Activated CD4-positive, alpha-beta T cell treated with anti-CD3 and anti-CD28 coated beads, Interleukin-2, amount 10 ng/mL, durations not matched to agents 7 days and 5 days (primary cell): ENCODE results near the gene WASF3. TPM values are rescaled to one million over a fixed set of nuclear protein-coding genes. Genes with fewer than 3 reads are reported as not detected.
"Not testable (repeated sequence)": the region's sequence is repeated elsewhere in the genome, so short reads cannot be mapped to it uniquely, and the experiment has no call there.

ENCODE experiments used
- CTCF ChIA-PET: fragments of 350-600 bp; sonication (Branson Sonifier 250); formaldehyde crosslinking; loops from one replicate; lab custom pipeline; 2021; ENCODE audit warnings: antibody characterized with exemption; lab: Charles Lee
- POLR2A ChIA-PET: fragments of 350-600 bp; sonication (Branson Sonifier 250); formaldehyde crosslinking; loops from one replicate; lab custom pipeline; 2021; ENCODE audit warnings: antibody characterized with exemption; lab: Charles Lee
- DNase-seq: peaks from one replicate; pipeline ENCODE4 v3.0.0-alpha.2; 2020
- H3K27ac Mint-ChIP-seq: one replicate; pipeline ENCODE4 v1.8.0; 2021; ENCODE audit warnings: mild to moderate bottlenecking, moderate library complexity, mixed read lengths
- H3K27me3 Mint-ChIP-seq: one replicate; pipeline ENCODE4 v1.8.0; 2021; ENCODE audit warnings: mixed read lengths
- H3K36me3 Mint-ChIP-seq: one replicate; pipeline ENCODE4 v1.8.0; 2021; ENCODE audit warnings: low read depth, mixed read lengths
- H3K4me1 Mint-ChIP-seq: one replicate; pipeline ENCODE4 v1.8.0; 2021; ENCODE audit warnings: mixed read lengths
- H3K4me3 Mint-ChIP-seq: one replicate; pipeline ENCODE4 v1.8.0; 2021; ENCODE audit warnings: mild to moderate bottlenecking, moderate library complexity, mixed read lengths
- H3K9me3 Mint-ChIP-seq: one replicate; pipeline ENCODE4 v1.8.0; 2021; ENCODE audit warnings: mixed read lengths
- total RNA-seq, 2 experiments: library from RNA; stranded (reverse); gene quantifications; one replicate each; pipeline ENCODE4 v1.2.3, GENCODE V29; 2021

WASF3 gene
- total RNA-seq, 2 experiments from 2014 or later: 0.12 TPM; not detected in 1

DNA sequence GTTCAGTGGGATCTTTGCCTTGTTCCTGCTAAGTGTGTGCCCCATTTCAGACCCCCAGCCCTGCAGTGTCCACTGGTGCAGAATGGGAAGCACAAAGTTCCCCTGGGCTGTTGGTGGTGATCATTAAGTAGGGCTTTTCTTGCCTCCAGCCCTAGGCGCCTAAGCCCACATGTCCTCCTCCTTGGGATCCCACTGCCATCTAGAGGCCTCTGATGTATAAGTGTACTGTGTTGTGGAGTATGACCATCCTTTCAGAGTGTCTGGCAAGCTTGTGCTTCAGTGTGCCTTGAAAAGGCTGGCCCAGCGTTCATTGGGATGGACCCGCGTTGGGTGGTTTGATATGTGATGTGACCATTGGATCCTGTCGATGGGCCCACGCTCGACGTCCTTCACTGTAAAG lies 71.2 kb downstream of the WASF3 start:
- no peak for DNase-seq
- CTCF ChIA-PET: no interaction called here
- no peaks in the 10 kb centered on the region for H3K36me3 Mint-ChIP-seq
- H3K4me1 Mint-ChIP-seq: no peaks in the 10 kb centered on the region
- H3K9me3 Mint-ChIP-seq: peaks cover 10% of the 10 kb centered on the region
- POLR2A ChIA-PET: no interaction called here
- no peak overlapping the region for H3K27ac Mint-ChIP-seq
- H3K4me3 Mint-ChIP-seq: no peak overlapping the region
- H3K27me3 Mint-ChIP-seq: peaks cover 5% of the 10 kb centered on the region

- H3K27me3 Mint-ChIP-seq: peaks cover 3% of the 10 kb centered on the region
- no peaks in the 10 kb centered on the region for H3K4me1 Mint-ChIP-seq
- no peak overlapping the region for H3K4me3 Mint-ChIP-seq
- H3K9me3 Mint-ChIP-seq: peaks cover 3% of the 10 kb centered on the region
- no peaks in the 10 kb centered on the region for H3K36me3 Mint-ChIP-seq
- ChIA-PET CTCF (no interaction called here), POLR2A (no interaction called here)
- no peak overlapping the region for H3K27ac Mint-ChIP-seq
- no peak for DNase-seq
Observed at GRCh38 chr13:26629260-26629825, 71.9 kb downstream of the WASF3 start.

DNA sequence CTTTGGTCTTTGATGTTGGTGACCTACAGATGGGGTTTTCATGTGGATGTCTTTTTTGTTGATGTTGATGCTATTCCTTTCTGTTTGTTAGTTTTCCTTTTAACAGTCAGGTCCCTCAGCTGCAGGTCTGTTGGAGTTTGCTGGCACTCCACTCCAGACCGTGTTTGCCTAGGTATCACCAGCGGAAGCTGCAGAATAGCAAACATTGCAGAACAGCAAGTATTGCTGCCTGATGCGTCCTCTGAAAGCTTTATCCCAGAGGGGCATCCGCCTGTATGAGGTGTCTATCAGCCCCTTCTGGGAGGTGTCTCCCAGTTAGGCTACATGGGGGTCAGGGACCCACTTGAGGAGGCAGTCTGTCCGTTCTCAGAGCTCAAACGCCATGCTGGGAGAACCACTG lies 78.2 kb downstream of the WASF3 start:
- H3K27me3 Mint-ChIP-seq, H3K4me1 Mint-ChIP-seq, POLR2A ChIA-PET, H3K36me3 Mint-ChIP-seq, H3K27ac Mint-ChIP-seq, CTCF ChIA-PET, H3K9me3 Mint-ChIP-seq, H3K4me3 Mint-ChIP-seq, DNase-seq: not testable (repeated sequence)

GRCh38 chr13:26636073-26636472 lies 78.6 kb downstream of the WASF3 start:
- DNase-seq: peak; percentile 6
- H3K4me1 Mint-ChIP-seq, H3K36me3 Mint-ChIP-seq, H3K9me3 Mint-ChIP-seq, CTCF ChIA-PET, POLR2A ChIA-PET, H3K4me3 Mint-ChIP-seq, H3K27me3 Mint-ChIP-seq: not testable (repeated sequence)
- H3K27ac Mint-ChIP-seq: peak overlapping the region; percentile 20

DNA sequence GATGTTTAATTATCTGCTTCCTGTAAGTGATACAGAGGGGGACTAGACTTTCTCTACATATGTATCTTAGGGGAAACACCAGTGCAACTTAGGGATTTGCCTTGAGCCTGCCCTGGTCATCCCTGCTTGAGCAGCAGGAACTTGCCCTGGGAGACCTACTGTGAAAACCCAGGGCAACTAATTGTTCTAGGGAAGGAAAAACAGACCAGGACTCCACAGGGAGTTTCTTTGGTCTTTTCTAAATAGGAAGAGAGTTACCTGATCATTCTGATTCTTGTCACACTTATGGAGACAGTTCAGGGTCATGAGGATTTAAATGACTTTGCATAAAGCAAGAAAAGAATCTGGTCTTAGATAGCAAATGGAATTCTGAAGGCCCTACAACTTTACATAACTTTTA lies 89.1 kb downstream of the WASF3 start:
- ChIA-PET POLR2A (no interaction called here), CTCF (no interaction called here)
- H3K36me3 Mint-ChIP-seq: no peaks in the 10 kb centered on the region
- no peak overlapping the region for H3K4me3 Mint-ChIP-seq
- H3K27me3 Mint-ChIP-seq: peaks cover 4% of the 10 kb centered on the region
- no peaks in the 10 kb centered on the region for H3K9me3 Mint-ChIP-seq
- no peak for DNase-seq
- H3K4me1 Mint-ChIP-seq: no peaks in the 10 kb centered on the region
- H3K27ac Mint-ChIP-seq: no peak overlapping the region

- H3K4me3 Mint-ChIP-seq: no peak overlapping the region
- CTCF ChIA-PET: no interaction called here
- POLR2A ChIA-PET: no interaction called here
- peaks cover 9% of the 10 kb centered on the region for H3K27me3 Mint-ChIP-seq
- H3K36me3 Mint-ChIP-seq: no peaks in the 10 kb centered on the region
- no peaks in the 10 kb centered on the region for H3K4me1 Mint-ChIP-seq
- H3K9me3 Mint-ChIP-seq: no peaks in the 10 kb centered on the region
- no peak overlapping the region for H3K27ac Mint-ChIP-seq
- DNase-seq: no peak
Observed at GRCh38 chr13:26651234-26651633, 93.8 kb downstream of the WASF3 start.

DNA sequence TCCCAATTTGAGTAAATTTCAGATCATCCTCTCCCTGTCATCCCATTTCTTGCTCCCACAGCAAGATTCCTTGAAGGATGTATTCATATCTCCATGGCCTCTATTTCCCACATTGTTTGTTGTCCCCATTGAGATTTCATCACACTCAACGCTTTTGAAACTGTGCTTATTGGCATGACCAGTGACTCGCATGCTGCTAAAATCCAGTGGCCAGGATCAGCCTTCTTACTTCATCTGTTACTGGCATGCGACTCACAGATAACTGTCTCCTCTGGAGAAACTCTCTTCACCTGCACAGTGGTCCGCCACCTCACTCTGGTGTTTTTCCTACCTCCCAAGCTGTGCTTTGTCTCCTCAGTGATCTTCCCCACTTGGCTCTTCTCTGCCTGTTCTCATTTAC lies 95.8 kb downstream of the WASF3 start:
- no peak for DNase-seq
- Mint-ChIP-seq H3K36me3 (no peaks in the 10 kb centered on the region), H3K27ac (no peak overlapping the region), H3K4me1 (no peaks in the 10 kb centered on the region), H3K27me3 (peaks cover 5% of the 10 kb centered on the region), H3K4me3 (no peak overlapping the region), H3K9me3 (no peaks in the 10 kb centered on the region)
- ChIA-PET CTCF (no interaction called here), POLR2A (no interaction called here)

DNA sequence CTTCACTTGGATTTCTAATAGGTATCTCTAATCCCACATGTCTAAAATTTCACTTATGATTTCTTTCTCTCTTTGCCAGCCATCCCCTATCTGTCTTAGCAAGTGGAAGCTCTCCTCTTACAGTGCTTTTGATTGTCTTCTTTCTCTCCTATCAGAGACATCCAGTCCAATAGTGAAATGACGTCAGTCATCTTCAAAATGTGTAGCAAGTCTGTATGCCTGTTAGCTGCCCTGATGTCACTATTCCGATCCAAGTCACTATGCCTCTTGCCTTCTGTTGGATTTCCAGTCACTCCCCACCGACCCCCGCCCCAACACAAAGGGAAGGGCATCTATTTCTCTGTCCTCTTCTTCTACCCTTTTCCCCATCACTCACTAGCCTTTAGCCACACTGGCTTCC lies 96.4 kb downstream of the WASF3 start:
- Mint-ChIP-seq H3K9me3 (no peaks in the 10 kb centered on the region), H3K4me3 (no peak overlapping the region), H3K27me3 (peaks cover 5% of the 10 kb centered on the region), H3K4me1 (no peaks in the 10 kb centered on the region), H3K27ac (no peak overlapping the region), H3K36me3 (no peaks in the 10 kb centered on the region)
- CTCF ChIA-PET: no interaction called here
- no peak for DNase-seq
- POLR2A ChIA-PET: no interaction called here

- H3K4me3 Mint-ChIP-seq: no peak overlapping the region
- H3K4me1 Mint-ChIP-seq: no peaks in the 10 kb centered on the region
- H3K36me3 Mint-ChIP-seq: no peaks in the 10 kb centered on the region
- ChIA-PET CTCF (no interaction called here), POLR2A (no interaction called here)
- H3K9me3 Mint-ChIP-seq: no peaks in the 10 kb centered on the region
- H3K27me3 Mint-ChIP-seq: peaks cover 3% of the 10 kb centered on the region
- no peak overlapping the region for H3K27ac Mint-ChIP-seq
- no peak for DNase-seq
Observed at GRCh38 chr13:26656919-26657318, 99.4 kb downstream of the WASF3 start.

DNA sequence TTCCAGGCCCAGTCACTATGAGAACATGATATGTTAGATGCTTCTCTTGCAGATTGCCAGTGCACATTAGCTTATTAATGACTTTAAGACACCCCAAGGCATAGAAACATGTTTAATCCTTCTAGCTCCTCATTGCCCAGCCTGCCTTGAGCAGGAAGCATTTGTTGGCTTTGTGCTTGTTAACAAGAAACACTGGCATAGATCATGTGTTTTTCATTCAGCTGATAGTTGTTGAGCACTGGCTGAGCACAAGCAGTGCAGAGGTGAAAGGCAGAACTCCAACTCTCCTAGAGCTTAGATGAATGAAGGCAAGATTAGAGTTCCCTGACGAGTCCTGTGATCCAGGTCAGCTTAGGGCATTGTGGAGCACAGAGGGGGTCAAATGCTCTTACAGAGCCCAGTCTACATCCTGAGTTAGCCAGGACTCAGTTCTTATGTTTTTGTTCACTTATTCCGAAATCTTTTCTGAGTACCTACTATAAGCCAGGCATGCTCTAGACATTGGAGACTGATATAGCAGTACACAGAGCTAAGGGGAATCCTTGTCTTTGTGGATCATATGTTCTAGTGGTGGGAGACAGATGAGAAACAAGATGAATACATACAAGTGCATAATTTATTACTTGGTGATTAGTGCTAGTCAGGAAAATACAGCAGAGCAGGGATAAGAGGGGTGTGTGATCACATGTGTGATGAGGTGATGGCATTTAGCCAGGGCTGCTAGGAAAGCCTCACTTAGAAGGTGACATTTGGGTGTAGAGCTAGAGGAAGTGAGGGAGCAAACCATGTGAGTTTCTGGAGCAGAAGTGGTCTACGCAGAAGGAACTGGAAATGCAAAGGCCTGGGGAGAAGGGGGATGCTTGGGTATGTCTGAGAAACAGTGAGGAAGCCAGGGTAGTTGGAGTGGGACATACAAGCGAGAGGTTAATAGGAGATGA lies 101.2 kb downstream of the WASF3 start:
- CTCF ChIA-PET: no interaction called here
- H3K4me1 Mint-ChIP-seq: no peaks in the 10 kb centered on the region
- peaks cover 7% of the 10 kb centered on the region for H3K27me3 Mint-ChIP-seq
- DNase-seq: no peak
- no peak overlapping the region for H3K4me3 Mint-ChIP-seq
- no peaks in the 10 kb centered on the region for H3K36me3 Mint-ChIP-seq
- H3K9me3 Mint-ChIP-seq: no peaks in the 10 kb centered on the region
- POLR2A ChIA-PET: no interaction called here
- no peak overlapping the region for H3K27ac Mint-ChIP-seq

GRCh38 chr13:26660185-26660584 lies 102.7 kb downstream of the WASF3 start:
- Mint-ChIP-seq H3K36me3 (no peaks in the 10 kb centered on the region), H3K4me3 (no peak overlapping the region), H3K27me3 (peaks cover 8% of the 10 kb centered on the region), H3K9me3 (no peaks in the 10 kb centered on the region), H3K4me1 (no peaks in the 10 kb centered on the region), H3K27ac (no peak overlapping the region)
- POLR2A ChIA-PET: no interaction called here
- CTCF ChIA-PET: no interaction called here
- no peak for DNase-seq

GRCh38 chr13:26660766-26661165 lies 103.3 kb downstream of the WASF3 start:
- Mint-ChIP-seq H3K9me3 (no peaks in the 10 kb centered on the region), H3K36me3 (no peaks in the 10 kb centered on the region), H3K4me3 (no peak overlapping the region), H3K4me1 (no peaks in the 10 kb centered on the region), H3K27ac (no peak overlapping the region), H3K27me3 (peaks cover 6% of the 10 kb centered on the region)
- ChIA-PET CTCF (no interaction called here), POLR2A (no interaction called here)
- DNase-seq: no peak

DNA sequence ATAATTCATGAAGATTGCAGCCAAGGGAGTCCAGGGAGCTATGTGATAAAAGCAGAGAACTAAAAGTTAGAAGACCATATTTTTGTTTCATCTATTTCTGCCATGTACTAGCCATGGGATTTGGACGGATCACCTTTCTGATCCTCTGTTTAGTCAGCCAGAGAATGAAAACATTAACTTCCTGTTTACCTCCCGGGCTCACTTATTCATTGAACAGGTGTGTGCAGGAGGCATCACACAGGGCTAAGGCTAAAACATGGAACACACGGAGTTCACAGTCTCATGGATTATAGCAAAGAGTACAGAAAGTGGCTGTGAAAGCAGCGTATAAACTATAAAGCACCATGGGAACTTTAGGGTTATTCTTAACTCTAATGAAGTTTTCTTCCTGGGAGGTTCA lies 106.3 kb downstream of the WASF3 start:
- Mint-ChIP-seq H3K36me3 (no peaks in the 10 kb centered on the region), H3K27ac (no peak overlapping the region), H3K4me3 (no peak overlapping the region), H3K9me3 (no peaks in the 10 kb centered on the region), H3K4me1 (no peaks in the 10 kb centered on the region), H3K27me3 (peaks cover 8% of the 10 kb centered on the region)
- POLR2A ChIA-PET: no interaction called here
- DNase-seq: no peak
- CTCF ChIA-PET: no interaction called here

DNA sequence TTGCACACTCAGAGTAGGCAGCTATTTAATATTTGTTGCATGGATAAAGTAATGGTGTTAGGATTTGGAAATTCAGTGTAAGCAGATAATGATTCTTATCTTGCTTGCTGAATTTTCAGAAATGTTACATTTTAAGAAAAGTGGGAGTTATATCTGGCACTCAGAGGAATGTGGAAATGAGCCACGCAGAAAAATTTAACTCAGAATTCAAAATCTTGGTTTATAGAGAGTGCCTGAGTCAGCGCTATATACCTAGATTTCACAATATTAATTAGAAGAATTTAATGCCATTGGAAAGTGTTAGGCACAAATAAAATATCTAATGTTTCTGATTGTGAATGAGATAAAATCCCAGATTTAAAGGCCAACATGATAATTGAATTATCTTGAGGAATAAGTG lies 106.8 kb downstream of the WASF3 start:
- no peak for DNase-seq
- POLR2A ChIA-PET: no interaction called here
- Mint-ChIP-seq H3K36me3 (no peaks in the 10 kb centered on the region), H3K27me3 (peaks cover 8% of the 10 kb centered on the region), H3K4me3 (no peak overlapping the region), H3K9me3 (no peaks in the 10 kb centered on the region), H3K27ac (no peak overlapping the region), H3K4me1 (no peaks in the 10 kb centered on the region)
- CTCF ChIA-PET: no interaction called here
